ENCODE measurements around the gene APOBEC3G.
"Not testable (repeated sequence)": the region's sequence is repeated elsewhere in the genome, so short reads cannot be mapped to it uniquely, and the experiment has no call there.

GRCh38 chr22:39077026-39077840 lies at the start of gene APOBEC3G:
- not testable (repeated sequence) for TF ChIP-seq POLR2AphosphoS5 (IDR thresholded peaks at IDR 0.05; ENCODE audit: low read depth, low read length); RNF2 (conservative IDR thresholded peaks at IDR 0.05; ENCODE audit: low read depth); SMAD3 (CRISPR knock-in tag; IDR thresholded peaks at IDR 0.05); ZNF431 (CRISPR knock-in tag; IDR thresholded peaks at IDR 0.05; ENCODE audit: borderline replicate concordance, low read depth); RNF219 (CRISPR knock-in tag; IDR thresholded peaks at IDR 0.05); ZC3H13 (CRISPR knock-in tag; IDR thresholded peaks at IDR 0.05); SSRP1 (CRISPR knock-in tag; IDR thresholded peaks at IDR 0.05); JUN (CRISPR knock-in tag; IDR thresholded peaks at IDR 0.05); ZNF878 (CRISPR knock-in tag; IDR thresholded peaks at IDR 0.05); CTCF (CRISPR knock-in tag; IDR thresholded peaks at IDR 0.05); NR2F2 (IDR thresholded peaks at IDR 0.05; ENCODE audit: borderline replicate concordance, low read depth); MLXIP (CRISPR knock-in tag; IDR thresholded peaks at IDR 0.05; ENCODE audit: borderline replicate concordance)

Data from HepG2 (cell line).